Urinary bladder (tissue), 4 donors: ENCODE results near the gene FGF8. TPM values are rescaled to one million over a fixed set of nuclear protein-coding genes. Genes with fewer than 3 reads are reported as not detected.

Source experiments
- DNase-seq: peaks from one replicate; pipeline ENCODE4 v3.0.0-alpha.2; 2015; ENCODE audit errors: extremely low spot score
- H3K27ac ChIP-seq: one replicate; pipeline ENCODE4 v1.5.1; 2013; ENCODE audit warnings: low read depth, mild to moderate bottlenecking, moderate library complexity
- H3K36me3 ChIP-seq: one replicate; pipeline ENCODE4 v1.6.1; 2013; ENCODE audit warnings: mild to moderate bottlenecking, moderate library complexity; ENCODE audit not compliant: insufficient read depth
- H3K4me1 ChIP-seq: one replicate; pipeline ENCODE4 v1.6.1; 2013; ENCODE audit warnings: mild to moderate bottlenecking, moderate library complexity; ENCODE audit not compliant: insufficient read depth
- H3K4me3 ChIP-seq: one replicate; pipeline ENCODE4 v1.5.1; 2013; ENCODE audit warnings: low read depth, low read length
- WGBS: extraction: QIAGEN DNeasy Blood & Tissue Kit; methylation state at CpG from one replicate; pipeline ENCODE4 v1.1.7; 2013; 5-methylcytosine and 5-hydroxymethylcytosine counted together
- polyA plus RNA-seq: library from polyadenylated mRNA; stranded (reverse); fragments of 200-250 nt; gene quantifications from one replicate; pipeline ENCODE4 v1.2.3, GENCODE V29; 2013
- total RNA-seq: library from RNA; depleted of rRNA; stranded (reverse); fragments of >200 nt; gene quantifications from one replicate; pipeline ENCODE4 v1.2.3, GENCODE V29; 2014
- donor health status: healthy with polysubstance abuse.
- donor health status: healthy.

The FGF8 gene
- total and polyA plus RNA-seq, 2 donors: not detected

DNA sequence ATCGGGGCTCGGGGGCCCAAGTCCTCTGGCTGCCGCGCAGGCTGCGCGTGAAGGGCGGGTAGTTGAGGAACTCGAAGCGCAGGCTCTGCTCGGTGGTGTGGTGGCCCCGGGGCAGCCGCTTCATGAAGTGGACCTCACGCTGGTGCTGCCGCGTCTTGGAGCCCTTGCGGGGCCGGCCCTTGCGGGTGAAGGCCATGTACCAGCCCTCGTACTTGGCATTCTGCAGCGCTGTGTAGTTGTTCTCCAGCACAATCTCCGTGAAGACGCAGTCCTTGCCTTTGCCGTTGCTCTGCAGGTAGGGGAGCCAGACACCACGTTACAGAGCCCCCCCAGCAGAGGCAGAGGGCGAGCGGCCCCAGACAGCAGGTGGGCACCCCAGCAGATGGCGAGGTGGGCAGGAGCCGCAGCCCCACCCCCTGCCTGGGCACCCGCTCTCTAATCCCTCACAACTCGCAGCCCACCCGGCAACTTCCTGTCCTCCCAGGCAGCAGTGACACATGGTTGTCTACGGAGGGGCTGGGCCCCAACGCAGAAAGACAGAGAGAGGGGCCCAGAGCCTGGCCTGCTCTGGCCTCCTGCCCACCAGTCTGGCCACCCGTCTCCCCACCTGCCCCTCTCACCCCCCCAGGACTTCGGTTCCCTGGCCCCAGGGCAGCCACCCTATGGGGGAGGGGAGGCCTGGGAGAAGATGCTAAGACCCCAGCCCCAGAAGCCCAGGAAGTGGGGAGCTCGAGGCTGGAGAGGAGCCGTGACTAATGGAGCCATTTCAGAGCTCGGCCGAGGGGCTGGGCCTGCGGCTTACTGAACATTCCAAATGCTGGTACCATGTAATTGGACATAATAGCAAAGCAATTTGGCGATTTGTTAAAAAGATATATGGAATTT, 5.3 kb downstream of the FGF8 start:
- Histone ChIP-seq H3K4me1 (no peaks in the 10 kb centered on the region), H3K27ac (no peak overlapping the region), H3K36me3 (no peaks in the 10 kb centered on the region), H3K4me3 (no peak overlapping the region)
- 69% methylated on average over 41 of the region's 41 CpGs for WGBS
- DNase-seq: no peak

DNA sequence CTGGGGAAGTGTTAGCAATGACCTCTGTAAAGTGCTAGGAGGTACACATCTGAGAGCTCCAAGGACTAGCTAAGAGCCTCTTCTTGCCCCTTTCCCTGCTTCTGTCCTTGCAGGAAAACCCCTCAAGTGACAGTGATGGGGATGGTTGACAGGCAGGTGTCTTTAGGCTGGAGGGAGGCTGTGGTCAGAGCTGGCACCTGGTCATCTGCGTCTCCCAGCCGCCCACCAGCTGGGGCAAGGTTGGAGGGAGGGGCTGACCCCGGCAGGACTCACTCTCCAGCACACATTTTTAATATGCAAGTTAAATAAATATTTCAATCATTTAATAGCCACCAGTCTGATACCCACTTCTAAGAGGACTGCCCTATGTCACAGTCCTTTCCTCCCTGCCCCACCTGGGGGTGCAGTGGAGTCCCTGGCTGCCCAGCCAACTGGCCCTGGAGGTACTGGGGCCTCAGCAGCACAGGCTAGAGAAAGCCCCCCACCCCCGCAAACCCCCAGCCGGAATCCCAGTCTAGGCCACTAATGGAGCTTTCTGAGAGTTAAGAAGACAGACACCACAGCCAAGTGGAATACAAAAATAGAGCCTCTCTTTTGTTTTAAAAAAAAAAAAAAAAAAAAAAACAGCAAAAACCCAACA, 6.3 kb downstream of the FGF8 start:
- Histone ChIP-seq H3K27ac (no peak overlapping the region), H3K4me3 (no peak overlapping the region), H3K4me1 (no peaks in the 10 kb centered on the region), H3K36me3 (no peaks in the 10 kb centered on the region)
- DNase-seq: no peak
- 81% methylated on average over 5 of the region's 5 CpGs for WGBS

DNA sequence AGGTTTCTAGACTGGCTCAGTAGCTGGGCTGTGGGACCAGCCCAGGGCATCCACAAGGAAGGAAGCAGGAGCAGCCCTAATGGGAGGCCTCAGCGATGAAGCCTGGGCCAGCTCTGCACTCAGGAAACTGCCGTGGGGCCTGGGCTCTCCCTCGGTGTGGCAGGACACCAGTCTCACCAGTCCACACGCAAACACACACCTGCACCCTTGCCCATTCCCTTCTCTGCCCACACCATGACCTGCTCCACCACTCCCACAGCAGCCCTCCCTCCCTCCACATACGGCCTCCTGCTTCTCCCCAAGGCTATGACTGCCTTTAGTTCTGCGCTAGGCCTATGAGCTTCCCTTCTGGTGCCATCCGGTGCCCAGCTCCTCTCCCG, 7.1 kb downstream of the FGF8 start:
- 79% methylated on average over 8 of the region's 8 CpGs for WGBS
- Histone ChIP-seq H3K27ac (no peak overlapping the region), H3K4me3 (no peak overlapping the region), H3K36me3 (no peaks in the 10 kb centered on the region), H3K4me1 (no peaks in the 10 kb centered on the region)
- DNase-seq: no peak

DNA sequence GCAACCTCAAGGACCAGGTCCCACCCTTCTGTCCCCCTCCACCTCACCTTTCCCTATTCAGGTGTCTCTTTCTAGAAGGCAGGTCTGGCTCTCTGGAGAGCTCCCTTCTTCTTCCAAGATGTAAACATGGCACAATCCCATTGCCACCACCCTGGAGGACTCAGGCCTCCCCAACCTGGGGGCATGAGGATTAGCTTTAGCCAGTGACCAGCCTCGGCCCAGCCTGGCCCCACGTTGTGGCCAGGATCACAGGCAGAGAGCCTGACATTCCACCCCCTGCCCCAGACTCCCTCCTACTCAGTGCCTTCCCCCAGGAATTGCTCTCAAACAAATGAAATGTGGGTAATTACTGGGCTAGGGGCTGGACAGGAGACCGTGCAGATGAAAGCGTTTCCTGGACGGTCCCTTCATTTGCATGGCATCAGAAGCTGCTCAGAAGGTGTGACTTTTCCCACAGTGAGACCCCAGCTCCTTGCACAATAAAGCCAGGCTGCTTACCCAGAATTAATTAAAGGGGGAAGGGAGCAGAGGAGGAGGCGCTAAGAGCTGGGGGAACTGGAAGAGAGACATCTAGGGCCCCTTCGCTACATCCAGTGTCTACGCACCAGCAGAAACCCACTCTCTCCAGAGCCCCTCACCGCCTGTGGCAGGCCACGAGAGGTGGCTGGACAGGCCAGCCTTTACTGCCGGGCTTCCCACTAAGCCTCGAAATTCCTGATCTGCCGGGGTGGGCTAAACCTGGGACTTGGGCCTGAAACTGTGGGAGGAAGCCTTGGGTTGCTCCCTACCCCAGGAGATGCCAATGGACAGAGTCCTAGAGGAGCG, 7.7 kb downstream of the FGF8 start:
- WGBS: 47% methylated on average over 14 of the region's 14 CpGs
- Histone ChIP-seq H3K4me1 (no peaks in the 10 kb centered on the region), H3K27ac (no peak overlapping the region), H3K36me3 (no peaks in the 10 kb centered on the region), H3K4me3 (no peak overlapping the region)
- no peak for DNase-seq

DNA sequence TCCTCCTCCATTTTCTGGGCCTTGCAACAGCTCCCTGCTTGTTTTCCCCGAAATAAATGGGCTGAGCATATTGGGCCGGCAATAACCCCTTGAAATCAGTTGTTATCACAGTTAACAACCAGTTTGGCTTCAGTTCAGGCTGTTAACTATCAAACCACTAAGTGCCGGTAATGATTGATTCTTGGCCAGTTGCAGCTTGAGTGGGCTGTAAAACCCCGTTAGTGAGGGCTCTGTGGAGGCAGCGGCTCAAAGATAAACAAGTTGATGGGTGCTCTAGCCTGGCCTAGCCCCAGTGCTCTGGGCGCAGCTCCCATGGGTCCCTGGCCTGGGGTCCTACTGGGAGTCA, 8.3 kb downstream of the FGF8 start:
- H3K4me3 ChIP-seq: no peak overlapping the region
- H3K36me3 ChIP-seq: no peaks in the 10 kb centered on the region
- no peak for DNase-seq
- 34% methylated on average over 6 of the region's 6 CpGs for WGBS
- H3K4me1 ChIP-seq: no peaks in the 10 kb centered on the region
- H3K27ac ChIP-seq: no peak overlapping the region

- H3K36me3 ChIP-seq: no peaks in the 10 kb centered on the region
- WGBS: 54% methylated on average over 12 of the region's 12 CpGs
- DNase-seq: no peak
- no peaks in the 10 kb centered on the region for H3K4me1 ChIP-seq
- no peak overlapping the region for H3K4me3 ChIP-seq
- no peak overlapping the region for H3K27ac ChIP-seq
Observed at GRCh38 chr10:101766753-101767599, 8.9 kb downstream of the FGF8 start.

DNA sequence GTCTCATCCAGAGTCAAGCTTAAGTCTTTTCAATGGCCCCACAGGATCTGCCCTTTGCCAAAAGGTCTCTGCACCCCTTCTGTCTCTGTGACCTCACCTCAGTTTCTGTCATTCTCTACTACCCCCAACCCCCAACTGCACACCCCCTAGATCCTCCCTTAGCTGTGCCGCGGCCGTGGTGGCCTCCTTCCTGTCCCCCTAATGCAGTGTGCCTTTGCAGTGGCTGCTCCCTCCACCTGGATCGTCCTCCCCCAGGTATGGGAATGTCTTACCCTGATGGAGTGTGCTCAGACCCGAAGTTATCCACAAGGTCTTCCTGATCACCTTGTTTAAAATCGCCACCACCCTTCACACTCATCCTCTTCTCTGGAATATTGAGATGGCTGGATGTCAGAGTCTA, 9.6 kb downstream of the FGF8 start:
- Histone ChIP-seq H3K27ac (no peak overlapping the region), H3K4me1 (no peaks in the 10 kb centered on the region), H3K4me3 (no peak overlapping the region), H3K36me3 (no peaks in the 10 kb centered on the region)
- WGBS: 74% methylated on average over 6 of the region's 6 CpGs
- DNase-seq: no peak

DNA sequence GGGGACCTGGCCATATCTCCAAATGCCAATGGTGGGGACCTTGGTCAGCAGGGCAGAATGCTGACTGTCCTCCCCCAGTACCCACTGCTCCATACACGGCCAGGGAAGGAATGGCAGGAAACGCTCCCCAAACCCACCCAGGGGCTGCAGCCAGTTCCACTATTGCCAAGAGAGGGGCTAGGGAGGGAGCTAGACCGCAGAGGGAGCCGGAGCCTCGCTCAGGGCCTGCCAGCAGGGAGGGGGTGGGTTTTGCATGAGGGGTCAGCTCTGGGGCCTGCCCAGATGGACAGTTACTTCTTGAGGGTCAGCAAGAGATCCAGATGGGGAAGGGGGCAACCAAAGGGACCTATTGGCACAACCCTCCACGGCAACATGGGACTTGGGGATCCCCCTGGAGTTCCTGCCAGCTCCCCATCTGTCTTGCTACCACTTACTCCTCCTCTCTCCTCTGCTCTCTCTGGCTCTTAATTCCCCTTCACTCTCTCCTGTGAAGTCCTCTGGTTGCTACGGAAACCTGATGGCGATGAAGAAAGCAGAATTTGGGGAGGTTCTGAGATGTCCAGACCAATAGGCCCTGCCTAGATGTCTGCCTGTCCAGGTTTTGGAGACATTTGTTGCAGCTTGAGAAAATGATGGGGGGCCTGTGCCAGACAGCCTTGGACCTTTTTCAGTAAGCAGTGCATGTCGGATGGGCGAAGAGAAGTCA, 12.6 kb downstream of the FGF8 start:
- WGBS: 79% methylated on average over 10 of the region's 10 CpGs
- H3K4me3 ChIP-seq: no peak overlapping the region
- no peak for DNase-seq

DNA sequence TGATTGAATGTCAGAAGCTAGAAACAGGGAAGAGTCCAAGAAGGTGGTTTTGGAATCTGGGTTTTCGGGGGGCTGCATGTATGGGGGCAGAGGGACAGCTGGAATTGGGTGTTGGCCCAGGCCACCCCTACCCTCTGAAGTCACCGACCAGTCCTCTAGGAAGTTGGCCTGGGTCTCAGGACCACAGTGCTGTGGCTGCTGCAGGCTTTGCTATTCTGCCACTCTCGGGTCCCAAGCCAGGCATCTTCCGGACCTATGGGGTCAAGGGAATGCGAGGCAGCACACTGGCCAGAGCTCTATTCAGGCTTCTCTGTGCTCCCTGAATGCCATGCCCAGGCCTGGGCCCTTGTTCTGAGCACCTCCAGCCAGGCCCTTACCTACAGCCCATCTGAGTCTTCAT, 13.2 kb downstream of the FGF8 start:
- Histone ChIP-seq H3K27ac (no peak overlapping the region), H3K36me3 (no peaks in the 10 kb centered on the region), H3K4me1 (no peaks in the 10 kb centered on the region), H3K4me3 (no peak overlapping the region)
- no peak for DNase-seq
- 90% methylated on average over 5 of the region's 5 CpGs for WGBS

More for the DNA sequence above, 12.6 kb downstream of the FGF8 start:
- Histone ChIP-seq H3K36me3 (no peaks in the 10 kb centered on the region), H3K27ac (no peak overlapping the region), H3K4me1 (no peaks in the 10 kb centered on the region)

- DNase-seq: no peak
- Histone ChIP-seq H3K36me3 (no peaks in the 10 kb centered on the region), H3K27ac (no peak overlapping the region), H3K4me1 (no peaks in the 10 kb centered on the region), H3K4me3 (no peak overlapping the region)
- 77% methylated on average over 9 of the region's 9 CpGs for WGBS
Observed at GRCh38 chr10:101761226-101761625, 14.7 kb downstream of the FGF8 start.

- Histone ChIP-seq H3K4me3 (no peak overlapping the region), H3K27ac (no peak overlapping the region), H3K4me1 (no peaks in the 10 kb centered on the region), H3K36me3 (no peaks in the 10 kb centered on the region)
- no peak for DNase-seq
- WGBS: 81% methylated on average over 3 of the region's 3 CpGs
Observed at GRCh38 chr10:101760510-101760909, 15.4 kb downstream of the FGF8 start.

DNA sequence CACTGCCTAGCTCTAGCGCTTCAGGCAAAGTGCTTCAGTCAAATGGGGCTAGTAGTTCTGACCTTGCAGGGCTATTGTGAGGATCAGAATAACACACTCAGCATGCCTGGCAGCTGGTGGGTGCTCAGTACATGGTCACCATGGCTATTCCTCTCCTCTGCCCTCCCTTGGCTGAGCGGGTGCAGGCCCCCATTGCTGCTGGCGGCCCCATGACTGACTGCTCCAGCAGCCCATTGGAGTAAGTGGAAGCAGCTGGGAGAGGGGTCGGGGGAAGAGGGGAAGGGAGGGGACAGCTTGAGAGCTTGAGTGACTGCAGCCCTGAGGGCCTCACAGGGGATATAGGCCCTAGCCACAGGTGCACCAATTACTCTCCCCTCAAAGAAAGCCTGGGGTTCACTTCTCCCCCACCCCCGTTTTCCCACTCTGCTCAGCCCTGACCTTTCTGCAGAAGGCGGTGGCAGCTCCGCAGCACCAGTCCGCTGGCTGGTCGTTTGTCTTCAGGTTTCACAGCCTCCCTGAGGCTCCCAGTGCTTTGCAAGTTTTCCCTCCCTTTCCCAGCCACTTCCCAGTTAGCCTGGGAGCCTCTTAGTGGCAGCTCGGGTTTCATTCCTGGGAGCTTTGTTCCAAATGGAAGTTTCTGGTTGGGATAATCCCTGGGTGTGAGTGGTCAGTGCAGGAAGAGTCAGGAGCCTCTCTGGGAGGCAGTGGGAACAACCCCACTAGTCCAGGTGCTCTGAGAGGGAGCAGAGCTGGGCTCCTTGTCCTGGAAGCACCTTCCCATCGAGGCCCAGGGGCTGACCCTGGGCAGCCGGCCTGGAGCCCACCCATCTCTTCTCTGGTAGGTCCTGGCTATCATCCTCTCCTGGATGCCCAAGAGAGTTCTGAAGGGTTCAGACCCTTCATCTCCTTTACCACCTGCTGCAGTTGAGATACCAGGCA, 16.3 kb downstream of the FGF8 start:
- Histone ChIP-seq H3K4me1 (no peaks in the 10 kb centered on the region), H3K4me3 (no peak overlapping the region), H3K36me3 (no peaks in the 10 kb centered on the region), H3K27ac (no peak overlapping the region)
- 49% methylated on average over 12 of the region's 12 CpGs for WGBS
- DNase-seq: no peak
